ENCODE measurements around the gene PAK4.

The PAK4 gene

DNA sequence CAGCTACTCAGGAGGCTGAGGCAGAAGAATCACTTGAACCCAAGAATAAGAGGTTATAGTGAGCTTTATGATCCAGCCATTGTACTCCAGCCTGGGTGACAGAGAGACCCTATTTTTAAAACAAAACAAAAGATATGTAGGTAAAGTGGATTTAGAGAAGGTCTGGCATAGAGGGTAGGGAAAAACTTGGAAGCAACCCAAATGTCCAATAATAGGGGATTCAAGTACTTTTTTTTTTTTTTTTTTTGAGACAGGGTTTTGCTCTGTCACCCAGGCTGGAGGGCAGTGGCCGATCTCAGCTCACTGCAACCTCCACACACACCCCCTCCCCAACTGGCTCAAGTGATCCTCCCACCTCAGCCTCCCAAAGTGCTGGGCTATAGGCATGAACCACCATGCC lies 5.8 kb upstream of the PAK4 start:
- TF ChIP-seq CTCF (IDR thresholded peaks at IDR 0.05; ENCODE audit: control extremely low read depth, extremely low read depth, low read depth, missing control alignments), result no peak
- POLR2A ChIA-PET, result no interaction called here
- no peak for DNase-seq (ENCODE audit: extremely low spot score)

DNA sequence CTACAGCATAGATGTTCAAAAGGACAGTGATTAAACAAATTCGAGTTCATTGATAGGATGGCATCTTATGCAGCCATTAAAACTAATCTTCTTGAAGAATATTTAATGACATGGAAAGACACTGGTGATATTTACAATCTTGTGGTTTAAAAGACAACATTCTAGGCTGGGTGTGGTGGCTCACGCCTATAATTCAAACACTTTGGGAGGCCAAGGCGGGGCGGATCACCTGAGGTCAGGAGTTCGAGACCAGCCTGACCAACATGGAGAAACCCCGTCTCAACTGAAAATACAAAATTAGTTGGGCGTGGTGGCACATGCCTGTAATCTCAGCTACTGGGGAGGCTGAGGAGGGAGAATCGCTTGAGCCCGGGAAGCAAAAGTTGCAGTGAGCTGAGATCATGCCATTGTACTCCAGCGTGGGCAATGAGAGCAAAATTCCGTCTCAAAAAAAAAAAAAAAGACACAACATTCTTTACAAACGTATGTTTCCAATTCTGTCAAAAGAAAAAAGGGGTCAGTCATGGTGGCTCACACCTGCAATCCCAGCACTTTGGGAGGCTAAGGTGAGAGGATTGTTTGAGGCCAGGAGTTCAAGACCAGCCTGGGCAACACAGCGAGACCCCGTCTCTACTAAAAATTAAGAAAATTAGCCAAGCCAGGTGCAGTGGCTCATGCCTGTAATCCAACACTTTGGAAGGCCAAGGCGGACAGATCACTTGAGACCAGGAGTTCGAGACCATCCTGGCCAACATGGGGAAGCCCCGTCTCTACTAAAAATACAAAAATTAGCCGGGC lies 2.5 kb upstream of the PAK4 start:
- DNase-seq (ENCODE audit: extremely low spot score), result no peak
- TF ChIP-seq CTCF (IDR thresholded peaks at IDR 0.05; ENCODE audit: control extremely low read depth, extremely low read depth, low read depth, missing control alignments), result no peak
- CTCF ChIA-PET, result interaction anchor here (0.9 to 5.3 kb wide), 15 partner anchors 10 to 289 kb away, joined by 3 to 35 read pairs (median 3); partner anchors contain the start of genes GMFG and PLEKHG2
- POLR2A ChIA-PET, result no interaction called here

More for the DNA sequence above, 5.8 kb upstream of the PAK4 start:
- CTCF ChIA-PET, result interaction anchor here (1.1 to 5.3 kb wide), 6 partner anchors 10 to 208 kb away, joined by 3 to 35 read pairs (median 4); no protein-coding TSS in a partner anchor

GRCh38 chr19:39124136-39124764 lies 1.3 kb upstream of the PAK4 start:
- no peak for DNase-seq (ENCODE audit: extremely low spot score)
- POLR2A ChIA-PET, result no interaction called here
- TF ChIP-seq CTCF (IDR thresholded peaks at IDR 0.05; ENCODE audit: control extremely low read depth, extremely low read depth, low read depth, missing control alignments), result no peak
- CTCF ChIA-PET, result interaction anchor here (5.3 kb wide), 1 partner anchor 203 kb away, joined by 35 read pairs; no protein-coding TSS in a partner anchor

DNA sequence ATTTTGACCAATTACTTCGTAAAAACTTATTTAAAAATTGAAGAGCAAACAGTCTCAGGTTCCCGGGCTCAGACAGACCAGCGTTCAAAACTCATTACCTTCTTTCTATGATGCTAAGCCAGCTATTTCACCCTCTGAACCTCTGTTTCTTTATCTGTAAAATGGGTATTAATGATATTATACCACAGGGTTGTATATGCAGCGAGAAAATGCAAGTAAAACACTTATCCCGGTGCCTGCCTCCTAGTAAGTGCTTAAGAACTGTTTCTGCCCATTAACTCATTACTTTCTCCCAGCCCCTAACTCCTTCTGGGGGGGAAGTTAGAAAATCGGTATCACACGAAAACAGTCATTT lies 410 bp upstream of the PAK4 start:
- ChIA-PET POLR2A (no interaction called here), CTCF (interaction anchor here (1.0 kb wide), 1 partner anchor 16 kb away, joined by 3 read pairs; no protein-coding TSS in a partner anchor)
- TF ChIP-seq CTCF (IDR thresholded peaks at IDR 0.05; ENCODE audit: control extremely low read depth, extremely low read depth, low read depth, missing control alignments), result no peak
- DNase-seq (ENCODE audit: extremely low spot score), result no peak

DNA sequence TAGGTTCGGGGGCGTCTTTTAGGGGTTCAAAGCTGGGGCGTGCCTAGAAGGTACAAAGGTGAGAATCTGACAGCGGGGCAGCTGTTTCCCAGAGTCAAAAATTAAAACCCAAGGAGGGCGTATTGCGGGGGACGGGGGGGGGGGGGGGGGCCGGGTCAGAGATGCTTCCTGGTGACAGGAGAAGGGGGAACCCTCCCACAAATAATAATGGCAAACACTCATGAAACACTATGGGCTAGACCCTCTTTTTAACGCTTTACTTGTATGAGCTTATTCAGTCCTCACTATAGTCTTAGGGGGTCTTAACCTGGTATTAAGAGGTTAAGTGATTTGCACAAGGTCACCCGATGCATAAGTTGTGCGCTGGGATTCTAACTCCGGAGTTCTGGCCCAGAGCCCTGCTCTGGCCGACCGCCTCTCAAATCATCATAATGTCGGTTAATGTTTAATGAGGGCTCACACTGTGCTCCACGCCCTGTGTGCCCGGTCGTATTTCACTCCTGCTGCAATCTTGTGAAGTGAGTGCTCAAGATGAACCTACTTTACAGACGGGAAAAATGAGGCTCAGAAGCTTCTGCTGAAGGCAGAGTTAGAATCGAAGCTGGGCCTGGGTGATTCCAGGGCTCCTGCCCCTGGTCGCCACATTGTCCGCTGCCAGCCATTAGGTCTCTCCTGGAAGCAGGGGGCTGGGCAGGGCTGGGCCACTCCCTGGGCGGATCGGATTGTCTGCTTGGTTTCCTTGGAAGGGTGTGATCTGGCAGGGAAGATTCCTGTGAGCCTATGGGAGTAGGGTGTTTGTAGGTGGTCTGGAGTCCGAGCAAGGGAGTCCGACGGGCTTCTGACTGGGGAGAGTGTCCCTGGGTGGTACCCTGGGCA lies 964 bp downstream of the PAK4 start:
- CTCF ChIA-PET, result interaction anchor here (0.9 to 1.4 kb wide), 4 partner anchors 16 to 165 kb away, joined by 3 to 4 read pairs (median 3); no protein-coding TSS in a partner anchor
- no peak for TF ChIP-seq CTCF (IDR thresholded peaks at IDR 0.05; ENCODE audit: control extremely low read depth, extremely low read depth, low read depth, missing control alignments)
- DNase-seq (ENCODE audit: extremely low spot score), result no peak
- POLR2A ChIA-PET, result interaction anchor here (0.7 kb wide), 1 partner anchor 196 kb away, joined by 4 read pairs; no protein-coding TSS in a partner anchor

All from GM10248 (cell line).